H1 (cell line): Measurements from ENCODE around the gene PAOX. TPM values are rescaled to one million over a fixed set of nuclear protein-coding genes. Genes with fewer than 3 reads are reported as not detected.

Experiments used
- polyA plus RNA-seq, 7 experiments: library from polyadenylated mRNA; depleted of rRNA in 3 of 7; stranded (reverse) in 5 of 7; unstranded in 2 of 7; fragments of >200 nt in 5 of 7; fragments of 200-250 nt in 2 of 7; gene quantifications; 1 replicate in 5 of 7; 2 replicates in 1 of 7; 4 replicates in 1 of 7; pipeline versions ENCODE4 v1.2.1 to v1.2.3, GENCODE V29; 2011 to 2013; ENCODE audit warnings: missing spikeins in 2 of 7, mixed read lengths in 2 of 7
- total RNA-seq: library from RNA; stranded (reverse); fragmentation: NEBNext Ultra II Directional; extraction: Animal tissue kit (Norgen Biotek cat#: 25700); gene quantifications from 2 replicates; pipeline ENCODE4 v1.2.1, GENCODE V29; 2021
- TF ChIP-seq, protein P1 (sequence below): fragments of 300-600 bp; sonication (generic); IDR thresholded peaks from 2 replicates; pipeline ENCODE4 v1.7.1; 2012; ENCODE audit warnings: low read length, moderate library complexity, mild to moderate bottlenecking, inconsistent platforms; ENCODE audit not compliant: insufficient replicate concordance

Gene PAOX
- total and polyA plus RNA-seq, 2 of the 8 experiments (the other 6 are each of a cell fraction or from before 2014, with no cell fraction given): 3.7 to 4.3 TPM

DNA sequence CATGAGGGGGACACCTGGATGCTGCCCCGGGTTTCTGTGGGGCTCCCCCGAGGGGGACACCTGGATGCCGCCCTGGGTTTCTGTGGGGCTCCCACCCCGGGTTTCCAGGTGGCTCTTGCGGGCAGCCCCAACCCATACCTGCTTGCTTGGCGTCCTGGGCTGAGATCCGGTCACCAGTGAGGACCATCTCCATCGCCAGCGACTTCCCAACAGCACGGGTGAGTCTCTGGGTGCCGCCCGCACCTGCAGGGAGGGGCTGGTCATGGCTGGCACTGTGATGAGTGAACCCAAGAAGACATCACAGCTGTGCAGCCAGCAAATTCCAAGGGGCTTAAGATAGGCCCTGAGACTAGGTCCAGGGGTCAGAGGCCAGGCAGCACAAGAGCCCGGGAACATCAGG is 12.3 kb upstream of the PAOX start (continued):
- TF ChIP-seq, protein P1, sequence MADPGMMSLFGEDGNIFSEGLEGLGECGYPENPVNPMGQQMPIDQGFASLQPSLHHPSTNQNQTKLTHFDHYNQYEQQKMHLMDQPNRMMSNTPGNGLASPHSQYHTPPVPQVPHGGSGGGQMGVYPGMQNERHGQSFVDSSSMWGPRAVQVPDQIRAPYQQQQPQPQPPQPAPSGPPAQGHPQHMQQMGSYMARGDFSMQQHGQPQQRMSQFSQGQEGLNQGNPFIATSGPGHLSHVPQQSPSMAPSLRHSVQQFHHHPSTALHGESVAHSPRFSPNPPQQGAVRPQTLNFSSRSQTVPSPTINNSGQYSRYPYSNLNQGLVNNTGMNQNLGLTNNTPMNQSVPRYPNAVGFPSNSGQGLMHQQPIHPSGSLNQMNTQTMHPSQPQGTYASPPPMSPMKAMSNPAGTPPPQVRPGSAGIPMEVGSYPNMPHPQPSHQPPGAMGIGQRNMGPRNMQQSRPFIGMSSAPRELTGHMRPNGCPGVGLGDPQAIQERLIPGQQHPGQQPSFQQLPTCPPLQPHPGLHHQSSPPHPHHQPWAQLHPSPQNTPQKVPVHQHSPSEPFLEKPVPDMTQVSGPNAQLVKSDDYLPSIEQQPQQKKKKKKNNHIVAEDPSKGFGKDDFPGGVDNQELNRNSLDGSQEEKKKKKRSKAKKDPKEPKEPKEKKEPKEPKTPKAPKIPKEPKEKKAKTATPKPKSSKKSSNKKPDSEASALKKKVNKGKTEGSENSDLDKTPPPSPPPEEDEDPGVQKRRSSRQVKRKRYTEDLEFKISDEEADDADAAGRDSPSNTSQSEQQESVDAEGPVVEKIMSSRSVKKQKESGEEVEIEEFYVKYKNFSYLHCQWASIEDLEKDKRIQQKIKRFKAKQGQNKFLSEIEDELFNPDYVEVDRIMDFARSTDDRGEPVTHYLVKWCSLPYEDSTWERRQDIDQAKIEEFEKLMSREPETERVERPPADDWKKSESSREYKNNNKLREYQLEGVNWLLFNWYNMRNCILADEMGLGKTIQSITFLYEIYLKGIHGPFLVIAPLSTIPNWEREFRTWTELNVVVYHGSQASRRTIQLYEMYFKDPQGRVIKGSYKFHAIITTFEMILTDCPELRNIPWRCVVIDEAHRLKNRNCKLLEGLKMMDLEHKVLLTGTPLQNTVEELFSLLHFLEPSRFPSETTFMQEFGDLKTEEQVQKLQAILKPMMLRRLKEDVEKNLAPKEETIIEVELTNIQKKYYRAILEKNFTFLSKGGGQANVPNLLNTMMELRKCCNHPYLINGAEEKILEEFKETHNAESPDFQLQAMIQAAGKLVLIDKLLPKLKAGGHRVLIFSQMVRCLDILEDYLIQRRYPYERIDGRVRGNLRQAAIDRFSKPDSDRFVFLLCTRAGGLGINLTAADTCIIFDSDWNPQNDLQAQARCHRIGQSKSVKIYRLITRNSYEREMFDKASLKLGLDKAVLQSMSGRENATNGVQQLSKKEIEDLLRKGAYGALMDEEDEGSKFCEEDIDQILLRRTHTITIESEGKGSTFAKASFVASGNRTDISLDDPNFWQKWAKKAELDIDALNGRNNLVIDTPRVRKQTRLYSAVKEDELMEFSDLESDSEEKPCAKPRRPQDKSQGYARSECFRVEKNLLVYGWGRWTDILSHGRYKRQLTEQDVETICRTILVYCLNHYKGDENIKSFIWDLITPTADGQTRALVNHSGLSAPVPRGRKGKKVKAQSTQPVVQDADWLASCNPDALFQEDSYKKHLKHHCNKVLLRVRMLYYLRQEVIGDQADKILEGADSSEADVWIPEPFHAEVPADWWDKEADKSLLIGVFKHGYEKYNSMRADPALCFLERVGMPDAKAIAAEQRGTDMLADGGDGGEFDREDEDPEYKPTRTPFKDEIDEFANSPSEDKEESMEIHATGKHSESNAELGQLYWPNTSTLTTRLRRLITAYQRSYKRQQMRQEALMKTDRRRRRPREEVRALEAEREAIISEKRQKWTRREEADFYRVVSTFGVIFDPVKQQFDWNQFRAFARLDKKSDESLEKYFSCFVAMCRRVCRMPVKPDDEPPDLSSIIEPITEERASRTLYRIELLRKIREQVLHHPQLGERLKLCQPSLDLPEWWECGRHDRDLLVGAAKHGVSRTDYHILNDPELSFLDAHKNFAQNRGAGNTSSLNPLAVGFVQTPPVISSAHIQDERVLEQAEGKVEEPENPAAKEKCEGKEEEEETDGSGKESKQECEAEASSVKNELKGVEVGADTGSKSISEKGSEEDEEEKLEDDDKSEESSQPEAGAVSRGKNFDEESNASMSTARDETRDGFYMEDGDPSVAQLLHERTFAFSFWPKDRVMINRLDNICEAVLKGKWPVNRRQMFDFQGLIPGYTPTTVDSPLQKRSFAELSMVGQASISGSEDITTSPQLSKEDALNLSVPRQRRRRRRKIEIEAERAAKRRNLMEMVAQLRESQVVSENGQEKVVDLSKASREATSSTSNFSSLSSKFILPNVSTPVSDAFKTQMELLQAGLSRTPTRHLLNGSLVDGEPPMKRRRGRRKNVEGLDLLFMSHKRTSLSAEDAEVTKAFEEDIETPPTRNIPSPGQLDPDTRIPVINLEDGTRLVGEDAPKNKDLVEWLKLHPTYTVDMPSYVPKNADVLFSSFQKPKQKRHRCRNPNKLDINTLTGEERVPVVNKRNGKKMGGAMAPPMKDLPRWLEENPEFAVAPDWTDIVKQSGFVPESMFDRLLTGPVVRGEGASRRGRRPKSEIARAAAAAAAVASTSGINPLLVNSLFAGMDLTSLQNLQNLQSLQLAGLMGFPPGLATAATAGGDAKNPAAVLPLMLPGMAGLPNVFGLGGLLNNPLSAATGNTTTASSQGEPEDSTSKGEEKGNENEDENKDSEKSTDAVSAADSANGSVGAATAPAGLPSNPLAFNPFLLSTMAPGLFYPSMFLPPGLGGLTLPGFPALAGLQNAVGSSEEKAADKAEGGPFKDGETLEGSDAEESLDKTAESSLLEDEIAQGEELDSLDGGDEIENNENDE: no peak
